HK-2 (cell line): ENCODE measurements around the gene JMJD8.

Source experiments
- DNase-seq: peaks from one replicate; pipeline ENCODE4 v3.0.0-alpha.2; 2018; ENCODE audit not compliant: unreplicated experiment

The JMJD8 gene

DNA sequence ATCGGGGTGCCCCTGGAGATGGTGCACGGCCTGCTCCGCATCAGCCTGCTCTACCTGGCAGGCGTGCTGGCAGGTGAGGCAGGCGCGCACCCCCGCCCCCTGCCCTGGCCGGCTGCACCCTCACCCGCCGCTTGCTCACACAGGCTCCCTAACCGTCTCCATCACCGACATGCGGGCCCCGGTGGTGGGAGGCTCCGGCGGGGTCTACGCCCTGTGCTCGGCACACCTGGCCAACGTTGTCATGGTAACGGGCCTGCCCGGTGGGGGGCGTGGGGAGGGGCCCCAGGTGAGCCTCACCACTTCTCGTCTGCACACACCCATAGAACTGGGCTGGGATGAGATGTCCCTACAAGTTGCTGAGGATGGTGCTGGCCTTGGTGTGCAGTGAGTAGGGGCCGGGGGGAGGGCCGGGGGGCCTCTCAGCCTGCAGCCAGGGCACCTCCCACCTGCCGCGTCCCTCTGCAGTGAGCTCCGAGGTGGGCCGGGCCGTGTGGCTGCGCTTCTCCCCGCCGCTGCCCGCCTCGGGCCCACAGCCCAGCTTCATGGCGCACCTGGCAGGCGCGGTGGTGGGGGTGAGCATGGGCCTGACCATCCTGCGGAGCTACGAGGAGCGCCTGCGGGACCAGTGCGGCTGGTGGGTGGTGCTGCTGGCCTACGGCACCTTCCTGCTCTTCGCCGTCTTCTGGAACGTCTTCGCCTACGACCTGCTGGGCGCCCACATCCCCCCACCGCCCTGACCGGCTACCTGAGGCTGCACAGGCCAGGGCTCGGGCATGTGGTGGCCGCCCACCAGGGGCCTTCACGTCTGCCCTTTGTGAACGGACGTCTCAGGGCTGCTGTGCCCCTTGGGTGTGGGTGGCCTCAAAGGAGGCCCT, 6.6 kb downstream of the JMJD8 start:
- no peak for DNase-seq

DNA sequence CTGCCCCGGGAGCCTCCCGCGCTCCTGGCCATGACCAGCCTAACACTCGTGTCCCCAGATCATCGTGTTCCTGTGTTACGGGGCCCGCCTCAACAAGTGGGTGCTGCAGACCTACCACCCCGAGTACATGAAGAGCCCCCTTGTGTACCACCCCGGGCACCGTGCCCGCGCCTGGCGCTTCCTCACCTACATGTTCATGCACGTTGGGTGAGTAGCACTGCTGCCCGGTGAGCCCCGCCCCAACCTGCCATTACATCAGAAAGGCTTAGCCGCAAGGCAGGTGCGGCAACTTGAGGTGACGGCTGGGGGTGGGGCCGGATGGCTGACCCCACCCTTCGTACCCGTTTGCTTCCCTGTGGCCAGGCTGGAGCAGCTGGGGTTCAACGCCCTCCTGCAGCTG, 7.2 kb downstream of the JMJD8 start:
- no peak for DNase-seq

DNA sequence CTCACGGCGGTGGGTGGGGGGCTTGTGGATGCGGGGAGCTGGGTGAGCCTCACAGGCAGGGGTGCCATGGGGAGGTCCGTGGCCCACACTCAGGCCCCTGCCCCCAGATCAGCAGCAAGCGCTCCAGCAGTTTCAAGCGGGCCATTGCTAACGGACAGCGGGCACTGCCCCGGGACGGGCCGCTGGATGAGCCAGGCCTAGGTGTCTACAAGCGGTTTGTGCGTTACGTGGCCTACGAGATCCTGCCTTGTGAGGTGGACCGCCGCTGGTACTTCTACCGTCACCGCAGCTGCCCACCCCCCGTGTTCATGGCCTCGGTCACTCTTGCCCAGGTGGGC, 7.6 kb downstream of the JMJD8 start:
- DNase-seq, result no peak

DNA sequence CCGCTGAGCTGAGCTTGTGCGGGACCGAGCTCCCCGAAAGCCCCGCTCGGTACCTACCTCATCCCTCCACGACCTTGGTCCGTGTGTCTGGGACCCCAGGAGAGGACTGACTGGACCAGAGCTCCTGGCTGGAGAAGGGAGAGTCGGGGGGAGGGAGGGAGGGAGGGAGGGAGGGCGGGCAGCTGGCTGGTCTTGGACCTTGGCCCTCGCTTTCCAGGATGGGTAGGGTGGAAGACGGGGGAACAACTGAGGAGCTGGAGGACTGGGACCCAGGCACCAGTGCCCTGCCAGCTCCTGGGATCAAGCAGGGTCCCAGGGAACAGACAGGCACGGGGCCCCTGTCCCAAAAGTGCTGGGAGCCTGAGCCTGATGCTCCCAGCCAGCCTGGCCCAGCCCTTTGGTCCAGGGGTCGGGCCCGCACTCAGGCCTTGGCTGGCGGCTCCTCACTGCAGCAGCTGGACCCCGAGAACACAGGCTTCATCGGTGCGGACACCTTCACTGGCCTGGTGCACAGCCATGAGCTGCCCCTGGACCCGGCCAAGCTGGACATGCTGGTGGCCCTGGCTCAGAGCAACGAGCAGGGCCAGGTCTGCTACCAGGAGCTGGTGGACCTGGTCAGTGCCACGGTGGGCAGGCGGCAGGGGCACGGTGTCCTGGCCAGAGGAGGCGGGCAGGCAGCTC, 8.1 kb downstream of the JMJD8 start:
- no peak for DNase-seq

DNA sequence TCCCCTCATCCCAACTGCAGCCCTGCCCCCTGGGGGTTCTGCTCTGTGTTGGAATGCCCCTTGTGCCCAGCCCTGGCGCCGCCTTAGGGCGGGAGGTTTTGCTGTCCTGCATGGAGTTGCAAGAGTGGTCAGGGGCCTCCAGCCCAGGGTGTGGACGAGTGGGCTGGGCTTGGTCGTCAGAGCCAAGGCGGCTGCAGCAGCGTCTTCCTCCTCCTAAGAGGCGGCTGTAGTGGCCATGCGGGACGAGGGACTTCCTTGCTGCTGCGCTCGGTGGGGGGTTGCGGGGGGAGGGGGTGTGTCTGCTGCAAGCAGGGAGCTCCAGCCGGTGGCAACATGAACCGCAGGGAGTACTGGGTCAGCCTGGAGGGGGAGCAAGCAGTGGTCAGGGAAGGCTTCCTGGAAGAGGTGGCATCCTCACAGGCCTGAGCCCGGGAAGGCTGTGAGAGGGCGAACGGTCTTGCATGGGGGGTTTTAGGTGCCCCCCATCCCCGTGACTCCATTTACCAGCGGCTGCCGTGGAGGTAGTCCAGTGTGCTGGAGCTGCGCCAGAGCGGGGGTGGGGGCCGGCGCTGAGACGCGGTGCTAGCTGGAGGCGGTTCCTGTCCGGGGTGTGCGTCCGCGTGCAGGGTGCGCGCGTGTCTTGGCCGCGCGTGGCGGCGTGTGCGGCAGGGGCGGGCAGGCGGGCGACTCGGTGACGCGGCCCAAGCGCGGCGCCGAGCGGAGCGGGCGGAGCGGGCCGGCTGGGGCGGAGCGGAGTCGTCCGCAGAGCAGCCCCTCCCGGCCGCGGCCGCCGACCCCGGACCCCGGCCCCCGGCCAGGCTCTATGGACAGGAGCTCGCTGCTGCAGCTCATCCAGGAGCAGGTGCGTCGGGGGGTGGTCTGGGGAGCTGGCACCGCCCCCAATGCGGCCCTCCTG, 8.9 kb downstream of the JMJD8 start, which contains the start of gene RHBDL1:
Gene RHBDL1, plus strand, starts transcription at position 704 of the 916 bp plus-strand sequence. Its CDS starts 120 bp downstream, at position 824.
- DNase-seq, result no peak

DNA sequence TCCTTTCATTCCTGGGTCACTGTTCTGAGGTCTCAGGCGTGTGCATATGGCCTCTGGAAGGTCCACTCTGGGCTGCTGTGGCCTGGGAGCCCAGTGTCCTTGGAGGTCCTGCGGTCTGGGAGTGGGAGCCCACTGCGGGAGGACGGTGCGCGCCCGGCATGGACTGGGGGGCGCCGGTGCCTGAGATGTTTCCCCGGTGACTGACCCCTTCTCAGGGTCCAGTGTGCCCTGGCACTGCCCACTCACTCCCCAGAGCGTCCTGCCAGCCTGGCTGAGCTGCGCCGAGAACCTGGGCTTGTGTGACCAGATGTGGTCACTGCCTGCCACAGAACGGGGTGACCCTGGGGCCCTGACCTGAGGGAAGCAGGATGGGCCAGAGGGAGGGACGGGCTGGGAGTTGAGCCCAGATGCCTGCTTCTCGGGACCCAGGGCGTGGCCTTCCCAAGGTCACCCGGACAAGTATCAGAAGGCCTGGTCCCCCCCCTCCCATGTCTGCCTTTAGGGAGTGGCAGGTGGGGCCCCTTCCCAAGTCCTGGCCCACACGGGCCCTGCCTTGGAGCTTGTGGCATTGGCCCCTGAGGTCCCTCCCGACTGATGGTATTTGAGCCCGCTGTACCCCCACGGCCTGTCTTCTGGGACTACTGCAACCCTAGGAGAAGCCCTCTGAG, 9.8 kb downstream of the JMJD8 start:
- no peak for DNase-seq

DNA sequence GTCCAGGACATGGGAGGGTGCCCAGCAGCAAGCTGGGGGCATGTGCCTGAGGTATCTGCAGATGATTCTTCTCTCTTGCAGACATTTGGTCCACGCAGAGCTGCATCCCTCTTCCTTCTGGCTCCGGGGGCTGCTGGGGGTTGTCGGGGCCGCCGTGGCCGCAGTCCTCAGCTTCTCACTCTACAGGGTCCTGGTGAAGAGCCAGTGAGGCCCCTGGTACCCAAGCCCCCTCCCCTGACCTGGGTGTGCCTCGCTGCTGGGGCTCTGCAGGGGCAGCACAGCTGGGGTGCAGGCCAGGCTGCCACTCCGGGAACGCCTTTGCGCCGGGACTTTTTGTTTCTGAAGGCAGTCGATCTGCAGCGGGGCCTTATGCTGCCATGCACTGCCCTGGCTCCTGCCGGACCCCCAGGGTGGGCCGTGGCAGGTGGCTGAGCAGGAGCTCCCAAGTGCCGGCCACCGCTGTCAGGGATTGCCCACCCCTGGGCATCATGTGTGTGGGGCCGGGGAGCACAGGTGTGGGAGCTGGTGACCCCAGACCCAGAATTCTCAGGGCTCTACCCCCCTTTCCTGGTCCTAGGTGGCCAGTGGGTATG, 10.6 kb downstream of the JMJD8 start:
- no peak for DNase-seq

DNA sequence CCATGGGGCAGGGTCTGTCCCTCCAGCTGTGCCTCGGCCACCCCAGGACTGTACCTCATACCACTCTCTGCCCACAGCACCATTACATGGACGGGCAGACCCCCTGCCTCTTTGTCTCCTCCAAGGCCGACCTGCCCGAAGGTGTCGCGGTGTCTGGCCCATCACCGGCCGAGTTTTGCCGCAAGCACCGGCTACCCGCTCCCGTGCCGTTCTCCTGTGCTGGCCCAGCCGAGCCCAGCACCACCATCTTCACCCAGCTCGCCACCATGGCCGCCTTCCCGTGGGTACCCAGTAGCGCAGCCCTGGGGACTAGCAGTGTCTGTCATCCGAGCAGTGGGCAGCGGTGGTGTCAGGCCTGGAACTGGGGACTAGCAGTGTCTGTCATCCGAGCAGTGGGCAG, 11.3 kb downstream of the JMJD8 start:
- no peak for DNase-seq

DNA sequence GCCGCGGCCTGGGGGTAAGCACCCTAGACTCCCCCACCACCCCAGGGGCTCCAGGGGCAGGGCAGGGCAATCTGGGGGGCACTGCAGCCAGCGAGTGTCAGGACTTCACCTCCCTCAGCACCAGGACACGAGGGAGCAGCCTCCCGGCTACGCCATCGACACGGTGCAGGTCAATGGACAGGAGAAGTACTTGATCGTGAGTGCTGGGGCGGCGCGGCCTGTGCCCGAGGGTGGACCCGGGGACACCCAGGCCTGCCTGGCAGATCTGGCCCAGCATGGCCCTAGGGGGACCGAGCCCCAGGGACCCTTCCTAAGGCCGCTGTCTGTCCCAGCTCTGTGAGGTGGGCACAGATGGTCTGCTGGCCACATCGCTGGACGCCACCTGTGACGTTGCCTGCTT, 11.8 kb downstream of the JMJD8 start:
- no peak for DNase-seq

DNA sequence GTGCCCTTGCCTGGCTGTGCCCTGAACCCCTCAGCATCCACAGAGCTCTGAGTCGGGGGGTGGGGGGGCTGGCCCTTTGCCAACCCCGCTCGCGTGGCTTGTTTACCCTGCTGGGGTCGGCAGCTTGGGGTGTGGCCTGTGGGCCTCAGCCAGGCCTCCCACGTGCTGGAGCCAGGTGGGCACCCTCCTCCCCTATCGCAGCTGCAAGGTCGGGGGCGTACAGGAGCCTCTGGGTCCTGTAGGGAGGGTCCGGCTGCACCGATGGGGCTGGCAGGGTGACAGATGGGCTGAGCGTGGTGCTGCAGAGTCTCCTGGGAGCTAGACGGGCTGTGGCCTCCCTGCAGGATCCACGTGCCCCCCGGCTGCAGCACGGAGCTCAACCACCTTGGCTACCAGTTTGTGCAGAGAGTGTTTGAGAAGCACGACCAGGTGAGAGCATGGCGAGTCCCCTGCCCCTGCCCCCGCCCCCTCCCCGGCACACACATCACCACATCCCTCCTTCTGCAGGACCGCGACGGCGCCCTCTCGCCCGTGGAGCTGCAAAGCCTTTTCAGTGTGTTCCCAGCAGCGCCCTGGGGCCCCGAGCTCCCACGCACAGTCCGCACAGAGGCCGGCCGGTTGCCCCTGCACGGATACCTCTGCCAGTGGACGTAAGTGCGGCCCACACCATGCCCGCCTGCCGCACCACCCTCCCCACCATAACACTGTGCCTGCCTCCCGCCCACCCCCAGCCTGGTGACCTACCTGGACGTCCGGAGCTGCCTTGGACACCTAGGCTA, 12.6 kb downstream of the JMJD8 start:
- no peak for DNase-seq

DNA sequence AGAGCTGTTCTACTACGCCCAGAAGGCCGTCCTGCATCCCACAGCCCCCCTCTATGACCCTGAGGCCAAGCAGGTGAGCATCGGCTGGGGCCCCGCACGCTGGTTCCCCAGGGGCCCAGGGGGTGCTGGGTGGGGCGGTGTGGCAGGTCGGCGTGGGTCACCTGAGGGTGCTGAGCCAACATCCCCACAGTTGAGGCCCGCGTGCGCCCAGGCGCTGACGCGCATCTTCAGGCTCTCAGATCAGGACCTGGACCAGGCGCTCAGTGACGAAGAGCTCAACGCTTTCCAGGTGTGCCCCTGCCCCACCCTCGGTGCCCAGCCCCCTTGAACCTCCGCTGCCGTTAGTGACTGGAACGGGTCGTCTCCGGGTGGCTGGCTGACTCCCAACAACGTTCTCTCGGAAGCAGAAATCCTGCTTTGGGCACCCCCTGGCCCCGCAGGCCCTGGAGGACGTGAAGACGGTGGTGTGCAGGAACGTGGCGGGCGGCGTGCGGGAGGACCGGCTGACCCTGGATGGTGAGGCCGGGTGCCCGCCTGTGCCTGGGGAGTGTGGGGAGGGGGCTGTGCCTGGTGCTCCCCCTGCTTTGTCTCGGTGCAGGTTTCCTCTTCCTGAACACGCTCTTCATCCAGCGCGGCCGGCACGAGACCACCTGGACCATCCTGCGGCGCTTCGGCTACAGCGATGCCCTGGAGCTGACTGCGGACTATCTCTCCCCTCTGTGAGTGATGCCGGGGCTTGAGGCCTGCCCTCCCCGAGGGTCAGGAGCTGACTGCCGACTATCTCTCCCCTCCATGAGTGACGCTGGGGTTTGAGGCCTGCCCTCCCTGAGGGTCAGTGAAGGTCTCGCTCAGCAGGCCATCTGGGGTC, 13.4 kb downstream of the JMJD8 start:
- DNase-seq, result no peak

DNA sequence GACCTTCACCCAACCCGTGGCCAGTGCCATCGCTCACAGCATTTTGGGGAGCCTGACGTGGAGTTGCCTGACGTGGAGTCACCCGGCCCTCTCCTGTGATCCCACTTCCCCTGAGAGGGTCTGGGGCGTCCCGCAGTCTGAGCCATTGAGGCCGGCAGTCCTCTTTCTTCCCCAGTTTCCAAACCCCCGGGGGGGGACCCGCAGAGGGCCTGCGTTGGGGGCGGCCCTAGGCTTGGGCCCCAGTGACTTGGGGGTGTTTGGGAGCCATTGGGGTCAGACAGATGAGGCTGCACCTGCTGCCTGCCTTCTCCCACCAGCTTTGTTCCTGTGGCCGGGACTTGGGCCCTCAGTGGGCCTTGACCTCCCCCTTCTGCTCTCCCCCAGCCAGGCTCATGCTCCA, 14.5 kb downstream of the JMJD8 start:
- no peak for DNase-seq

DNA sequence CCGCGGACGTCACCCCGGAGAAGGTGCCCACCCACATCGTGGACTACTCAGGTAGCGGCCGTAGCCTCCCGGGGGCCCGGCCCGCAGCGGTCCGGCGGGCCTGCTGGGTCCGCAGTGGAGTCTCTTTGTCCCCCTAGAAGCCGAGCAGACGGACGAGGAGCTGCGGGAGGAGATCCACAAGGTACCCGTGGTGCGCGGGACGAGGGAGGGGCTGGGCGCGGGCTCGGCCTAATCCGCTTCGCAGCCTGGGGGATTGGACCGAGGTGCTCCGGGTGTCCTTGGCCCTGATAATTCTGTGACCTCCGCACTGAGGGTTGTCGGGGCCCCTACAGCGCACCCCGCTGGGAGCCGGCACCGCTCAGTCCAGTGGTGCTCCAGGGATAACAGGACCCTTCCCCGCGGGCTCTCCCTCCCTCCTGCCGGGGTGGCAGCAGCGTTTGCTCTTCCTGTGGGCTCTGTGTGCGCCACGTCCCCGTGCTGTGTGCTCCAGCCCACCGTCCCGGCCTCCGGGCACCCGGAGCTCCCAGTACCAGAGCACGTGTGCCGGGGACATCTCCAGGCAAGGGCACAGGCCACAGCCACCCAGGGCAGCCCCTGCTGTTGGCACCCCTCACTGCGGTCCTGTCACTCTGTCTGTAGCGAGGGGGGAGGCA, 15.5 kb downstream of the JMJD8 start:
- DNase-seq, result no peak

DNA sequence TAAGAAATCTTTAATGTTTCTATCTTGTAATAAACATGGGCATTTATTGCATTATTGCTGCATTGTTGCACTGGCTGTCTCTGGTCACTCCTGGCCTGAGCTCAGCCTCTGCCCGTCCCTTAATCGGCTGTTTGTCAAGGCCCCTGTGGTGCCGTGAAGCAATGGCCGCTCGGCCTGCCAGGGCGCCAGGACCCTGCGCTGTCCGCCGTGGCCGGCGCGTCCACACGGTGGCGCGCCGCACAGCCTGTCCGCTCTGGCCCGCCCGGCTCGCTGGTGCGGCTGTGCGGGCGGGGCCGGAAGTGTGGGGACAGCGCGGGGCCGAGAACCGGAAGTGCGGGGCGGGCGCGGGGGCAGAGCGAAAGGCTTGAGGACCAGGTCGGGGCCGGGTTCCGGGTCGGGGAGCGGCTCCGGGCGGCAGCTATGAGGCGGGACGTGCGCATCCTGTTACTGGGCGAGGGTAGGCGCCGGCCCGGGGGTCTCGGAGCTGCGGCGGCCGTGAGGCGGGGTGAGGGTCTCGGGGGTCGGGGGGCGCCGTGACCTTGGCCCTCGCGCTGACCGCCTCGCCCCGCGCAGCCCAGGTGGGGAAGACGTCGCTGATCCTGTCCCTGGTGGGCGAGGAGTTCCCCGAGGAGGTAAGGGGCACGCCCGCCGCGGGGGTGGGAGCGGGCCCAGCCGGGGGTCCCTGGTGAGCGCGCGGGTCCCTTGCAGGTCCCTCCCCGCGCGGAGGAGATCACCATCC, 16.2 kb downstream of the JMJD8 start, which contains the start of gene RHOT2:
Gene RHOT2, plus strand, starts transcription at position 353 of the 739 bp plus-strand sequence. Its CDS starts 68 bp downstream, at position 421.
- peak; percentile 88 for DNase-seq

DNA sequence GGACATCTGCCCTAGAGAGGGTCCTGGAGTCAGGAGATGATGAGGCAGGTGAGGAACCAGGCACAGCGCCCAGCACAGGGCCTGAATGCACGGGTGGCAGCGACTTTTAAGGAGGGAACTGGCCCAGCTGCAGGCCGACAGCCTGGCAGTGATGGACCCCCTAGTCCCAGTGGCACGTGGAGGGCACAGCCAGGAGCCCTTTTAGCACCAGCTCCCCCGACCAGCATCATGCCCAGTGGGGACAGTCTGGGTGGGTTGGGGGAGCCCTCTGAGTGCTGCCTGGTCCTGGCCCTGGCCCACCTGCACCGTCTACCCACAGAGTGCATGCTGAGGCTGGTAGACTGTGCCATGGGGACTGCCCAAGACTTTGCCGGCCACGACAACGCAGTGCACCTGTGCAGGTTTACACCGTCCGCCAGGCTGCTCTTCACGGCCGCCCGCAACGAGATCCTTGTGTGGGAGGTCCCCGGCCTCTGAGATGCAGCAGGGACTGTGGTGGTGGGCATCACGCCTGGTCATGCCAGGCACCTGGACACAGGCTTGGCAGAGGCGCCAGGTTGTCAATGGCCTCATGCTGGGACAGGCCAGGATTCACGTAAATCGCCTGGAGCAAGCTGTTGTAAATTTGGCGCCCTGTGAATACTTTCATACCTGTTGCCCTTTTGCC, 16.9 kb downstream of the JMJD8 start:
- no peak for DNase-seq

DNA sequence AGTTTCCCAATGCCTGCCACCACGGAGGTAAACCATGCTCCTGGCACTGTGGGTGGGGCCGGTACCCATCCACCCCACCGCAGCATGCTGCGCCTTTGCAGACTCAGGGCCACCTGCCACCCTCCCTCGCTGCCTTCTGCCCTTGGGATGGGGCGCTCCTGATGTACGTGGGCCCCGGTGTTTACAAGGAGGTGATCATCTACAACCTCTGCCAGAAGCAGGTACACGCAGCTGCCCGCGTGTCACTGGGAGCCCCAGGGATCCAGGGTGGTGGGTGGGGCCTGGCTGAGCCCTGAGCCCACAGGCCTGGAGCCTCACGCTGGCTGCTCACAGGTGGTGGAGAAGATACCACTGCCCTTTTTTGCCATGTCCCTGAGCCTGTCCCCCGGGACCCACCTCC, 17.6 kb downstream of the JMJD8 start:
- no peak for DNase-seq

DNA sequence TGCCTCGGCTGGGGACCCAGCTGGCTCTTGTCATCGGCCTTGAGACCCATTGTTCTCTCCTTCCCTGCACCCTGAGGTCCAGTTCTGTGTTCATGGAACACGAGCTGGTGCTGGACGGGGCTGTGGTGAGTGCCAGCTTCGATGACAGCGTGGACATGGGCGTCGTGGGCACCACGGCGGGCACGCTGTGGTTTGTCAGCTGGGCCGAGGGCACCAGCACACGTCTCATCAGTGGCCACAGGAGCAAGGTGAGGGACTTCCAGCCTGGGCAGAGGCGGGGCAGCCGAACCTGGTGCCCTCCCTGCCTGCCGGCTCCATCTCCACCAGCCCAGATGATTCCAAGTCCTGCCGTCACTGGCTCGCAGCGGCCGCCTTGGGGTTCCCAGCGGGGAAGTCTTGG, 21.5 kb downstream of the JMJD8 start:
- DNase-seq, result no peak

DNA sequence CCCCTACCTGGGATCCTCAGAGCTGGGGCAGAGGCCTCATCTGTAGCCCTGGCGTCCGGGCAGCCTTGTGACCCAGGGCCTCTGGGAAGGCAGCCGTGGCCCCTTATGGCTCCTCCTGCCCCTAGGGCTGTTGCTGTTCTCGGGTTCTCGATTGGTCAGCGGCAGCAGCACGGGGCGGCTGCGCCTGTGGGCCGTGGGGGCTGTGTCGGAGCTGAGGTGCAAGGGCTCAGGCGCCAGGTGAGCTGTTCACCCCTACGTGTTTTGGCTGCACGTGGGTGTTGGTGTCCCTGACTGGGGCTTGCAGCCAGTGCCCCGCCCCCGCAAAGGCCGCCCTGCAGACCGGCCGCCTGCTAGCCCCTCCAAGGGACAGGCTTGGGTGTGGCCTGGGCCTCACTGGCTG, 22.0 kb downstream of the JMJD8 start:
- DNase-seq, result no peak
